ENCODE results near the gene C6orf58.

GRCh38 chr6:127585123-127585522 is 8.1 kb downstream of the C6orf58 start:
- TF ChIP-seq CTCF (IDR thresholded peaks at IDR 0.05; ENCODE audit: low read depth, low read length, poor library complexity, severe bottlenecking) (no peak), EZH2phosphoT487 (IDR thresholded peaks at IDR 0.05; ENCODE audit: borderline replicate concordance, low read length) (no peak)

All from DOHH2 (cell line).